ENCODE results near the gene SEMA3G.

Gene SEMA3G

GRCh38 chr3:52444860-52445793 lies at the start of gene SEMA3G:
Gene SEMA3G, minus strand, starts transcription at chr3:52445103. Its CDS starts 76 bp downstream, at chr3:52445027.
- peak in 2 of 14 donors; percentile 17 to 89 for DNase-seq

- DNase-seq, result peak in 1 of 14 donors; percentile 49
Measured at GRCh38 chr3:52494445-52494844, 49.5 kb upstream of the SEMA3G start.

GRCh38 chr3:52493232-52494017 lies 48.5 kb upstream of the SEMA3G start:
- no peak for DNase-seq

GRCh38 chr3:52492059-52492458 lies 47.2 kb upstream of the SEMA3G start:
- no peak for DNase-seq

GRCh38 chr3:52490939-52491526 lies 46.1 kb upstream of the SEMA3G start:
- DNase-seq, result peak in 2 of 14 donors; percentile 3 to 21

- DNase-seq, result peak in 1 of 14 donors; percentile 17
Measured at GRCh38 chr3:52490035-52490938, 45.4 kb upstream of the SEMA3G start.

GRCh38 chr3:52489453-52489852 lies 44.5 kb upstream of the SEMA3G start:
- DNase-seq, result no peak

- DNase-seq, result no peak
Measured at GRCh38 chr3:52488746-52489145, 43.8 kb upstream of the SEMA3G start.

GRCh38 chr3:52487788-52488691 lies 43.1 kb upstream of the SEMA3G start:
- no peak for DNase-seq

GRCh38 chr3:52487050-52487787 lies 42.3 kb upstream of the SEMA3G start:
- peak in 1 of 14 donors; percentile 33 for DNase-seq

GRCh38 chr3:52484680-52485461 lies 40.0 kb upstream of the SEMA3G start:
- no peak for DNase-seq

GRCh38 chr3:52483577-52484381 lies 38.9 kb upstream of the SEMA3G start:
- no peak for DNase-seq

GRCh38 chr3:52483081-52483480 lies 38.2 kb upstream of the SEMA3G start:
- DNase-seq, result no peak

- no peak for DNase-seq
Measured at GRCh38 chr3:52481819-52482521, 37.1 kb upstream of the SEMA3G start.

- peak in 1 of 14 donors; percentile 58 for DNase-seq
Measured at GRCh38 chr3:52480768-52481715, 36.1 kb upstream of the SEMA3G start.

- DNase-seq, result no peak
Measured at GRCh38 chr3:52479877-52480575, 35.1 kb upstream of the SEMA3G start.

Data from C1 segment of cervical spinal cord (tissue), 14 donors.